Measurements from ENCODE around the gene SSNA1.

SSNA1 gene

GRCh38 chr9:137223078-137223970, 34.8 kb downstream of the SSNA1 start:
- DNase-seq = peak; percentile 99

GRCh38 chr9:137224830-137225694, 36.6 kb downstream of the SSNA1 start, which contains the start of gene CYSRT1:
CYSRT1 (plus strand) TSS chr9:137225174; CDS start chr9:137225622, 448 bp downstream.
- DNase-seq = no peak

DNA sequence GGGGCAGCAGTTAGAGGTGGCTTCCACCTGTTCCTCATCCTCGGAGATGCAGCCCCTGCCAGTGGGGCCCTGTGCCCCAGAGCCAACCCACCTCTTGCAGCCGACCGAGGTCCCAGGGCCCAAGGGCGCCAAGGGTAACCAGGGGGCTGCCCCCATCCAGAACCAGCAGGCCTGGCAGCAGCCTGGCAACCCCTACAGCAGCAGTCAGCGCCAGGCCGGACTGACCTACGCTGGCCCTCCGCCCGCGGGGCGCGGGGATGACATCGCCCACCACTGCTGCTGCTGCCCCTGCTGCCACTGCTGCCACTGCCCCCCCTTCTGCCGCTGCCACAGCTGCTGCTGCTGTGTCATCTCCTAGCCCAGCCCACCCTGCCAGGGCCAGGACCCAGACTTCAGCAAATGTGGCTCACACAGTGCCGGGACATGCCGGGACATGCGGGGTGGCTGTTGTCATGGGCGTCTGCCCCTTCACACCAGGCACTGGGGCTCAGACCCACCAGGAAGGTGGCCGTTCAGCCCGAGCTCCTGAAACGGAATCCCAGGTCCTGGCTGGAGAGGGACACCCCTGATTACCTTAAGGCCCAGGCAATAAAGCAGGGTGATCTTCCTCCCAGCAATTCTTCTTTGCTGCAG, 37.3 kb downstream of the SSNA1 start:
- DNase-seq = no peak

DNA sequence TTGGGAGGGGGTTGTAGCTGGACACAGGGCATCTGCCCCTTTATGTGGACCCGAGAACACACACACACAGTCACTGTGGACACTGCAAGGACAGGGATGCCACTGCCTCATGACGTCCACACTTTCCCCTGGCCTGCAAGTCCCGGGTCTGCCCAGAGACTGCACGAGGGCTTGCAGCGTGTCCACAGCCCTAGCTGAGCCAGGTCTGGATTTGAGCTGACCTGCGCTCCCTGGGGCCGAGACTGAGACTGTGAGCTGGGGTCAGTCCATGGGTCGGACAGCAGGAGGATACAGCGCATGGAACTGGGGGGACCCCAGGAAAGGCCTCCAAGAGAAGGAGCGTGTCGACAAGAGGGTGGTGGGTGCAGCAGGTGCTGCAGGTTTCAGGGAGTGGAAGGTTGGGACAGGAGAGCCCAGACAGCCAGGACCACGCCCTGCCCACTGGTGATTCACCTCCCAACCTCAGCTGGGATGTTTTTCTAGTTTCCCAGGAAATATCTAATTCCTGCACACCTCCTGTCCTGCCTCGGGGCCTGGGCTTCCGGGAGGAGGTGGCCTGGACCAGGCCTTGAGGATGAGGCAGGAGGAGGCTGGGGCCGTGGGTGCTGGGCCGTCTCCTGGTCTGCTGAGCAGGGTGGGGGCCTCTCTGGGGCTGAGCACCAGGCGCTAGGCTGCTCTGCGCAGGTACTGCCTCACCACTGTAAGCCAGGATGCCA, 38.0 kb downstream of the SSNA1 start:
- DNase-seq = no peak

GRCh38 chr9:137227054-137227852, 38.8 kb downstream of the SSNA1 start, which contains the start of gene RNF224:
RNF224 (plus strand) TSS chr9:137227502; CDS start chr9:137228336, 834 bp downstream.
- peak; percentile 82 for DNase-seq

DNA sequence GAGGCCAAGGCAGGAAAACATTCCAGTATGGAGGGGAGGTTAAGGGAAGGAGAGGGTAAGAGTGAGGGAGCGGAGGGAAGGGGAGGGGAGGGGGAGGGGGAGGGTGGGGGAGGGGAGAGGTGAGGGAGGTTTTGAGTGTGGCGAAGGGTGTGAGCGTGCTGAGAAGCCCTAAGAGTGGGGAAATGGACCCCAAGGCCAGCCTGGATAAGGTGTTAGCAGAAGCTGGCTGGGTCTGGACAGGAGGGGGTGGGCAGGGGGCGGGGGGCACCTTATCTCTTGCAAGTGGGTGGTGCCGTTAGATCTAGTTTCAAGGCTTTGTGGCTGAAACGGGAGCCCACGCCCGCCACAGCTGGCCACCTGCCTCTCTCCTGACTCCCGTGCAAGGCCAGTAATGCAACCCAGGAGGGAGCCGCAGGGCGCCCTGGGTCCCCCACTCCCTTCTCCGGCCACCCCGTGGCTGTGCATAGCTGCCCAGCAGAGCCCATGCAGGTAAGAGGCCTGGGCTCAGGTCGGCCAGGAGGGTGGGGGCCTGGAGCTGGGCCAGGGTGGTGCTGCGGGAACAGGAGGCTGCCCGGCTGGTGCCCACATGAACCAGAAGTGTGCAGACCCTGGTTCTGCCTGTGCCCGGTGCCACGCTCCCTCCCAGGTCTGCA, 39.5 kb downstream of the SSNA1 start:
- DNase-seq = no peak

DNA sequence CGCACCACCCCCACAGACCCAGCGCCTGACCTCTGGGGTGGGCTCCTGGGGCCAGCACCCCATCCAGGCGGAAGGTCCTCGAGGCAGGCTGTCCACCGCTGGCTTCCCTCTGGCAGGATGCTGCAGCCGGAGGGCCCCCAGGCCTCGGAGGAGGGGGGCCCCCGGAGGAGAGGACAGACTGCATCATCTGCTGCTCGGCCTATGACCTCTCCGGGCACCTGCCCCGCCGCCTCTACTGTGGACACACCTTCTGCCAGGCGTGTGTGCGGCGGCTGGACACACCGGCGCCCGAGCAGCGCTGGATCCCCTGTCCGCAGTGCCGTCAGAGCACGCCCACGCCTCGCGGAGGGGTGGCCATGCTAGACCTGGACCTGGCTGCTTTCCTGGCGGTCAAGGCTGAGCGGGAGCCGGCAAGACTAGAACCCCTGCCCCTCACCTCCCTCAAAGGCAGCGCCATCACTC, 40.1 kb downstream of the SSNA1 start:
- DNase-seq = no peak

DNA sequence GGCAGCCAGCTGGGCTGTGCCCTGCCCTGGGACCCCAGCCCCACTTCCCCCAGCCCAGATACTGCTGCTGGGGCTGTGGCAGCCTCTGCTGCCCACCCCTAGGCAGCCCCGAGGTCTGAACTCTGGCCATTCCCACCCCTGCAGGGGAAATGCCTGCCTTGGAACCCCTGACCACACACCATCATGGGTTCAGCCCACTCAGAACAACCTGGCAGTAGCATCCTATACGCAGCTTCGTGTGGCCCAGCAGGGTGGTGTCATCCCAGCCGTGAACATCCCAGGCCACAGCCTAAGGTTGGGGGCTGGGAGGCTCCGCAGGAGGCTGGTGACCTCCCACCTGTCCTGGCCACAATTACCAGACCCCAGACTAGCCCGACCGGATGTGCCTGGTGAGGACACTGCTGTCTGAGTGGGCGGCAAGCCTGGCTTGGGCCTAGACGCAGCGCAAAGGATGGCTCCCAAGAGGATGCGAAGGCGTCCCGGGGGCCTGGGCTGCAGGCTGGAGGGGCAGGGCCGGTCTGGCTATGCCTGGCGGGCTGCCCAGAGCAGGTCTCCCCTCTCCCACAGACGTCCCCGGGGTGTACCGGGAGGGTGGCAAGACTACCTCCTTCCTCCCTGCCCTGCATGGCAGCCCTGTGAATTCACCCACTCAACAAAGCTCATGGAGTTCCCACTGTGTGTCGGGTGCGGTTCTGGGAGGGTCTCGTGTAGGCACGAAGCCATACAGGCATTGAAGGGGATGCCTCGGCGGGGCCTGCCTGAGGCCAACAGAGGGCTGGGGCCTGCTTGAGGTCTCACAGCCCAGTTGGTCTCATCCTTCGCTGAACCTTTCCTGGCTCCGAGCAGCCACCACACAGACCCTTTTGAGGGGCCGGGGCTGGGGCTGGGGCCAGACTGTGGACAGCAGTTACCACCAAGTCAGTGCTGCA, 40.8 kb downstream of the SSNA1 start:
- no peak for DNase-seq

DNA sequence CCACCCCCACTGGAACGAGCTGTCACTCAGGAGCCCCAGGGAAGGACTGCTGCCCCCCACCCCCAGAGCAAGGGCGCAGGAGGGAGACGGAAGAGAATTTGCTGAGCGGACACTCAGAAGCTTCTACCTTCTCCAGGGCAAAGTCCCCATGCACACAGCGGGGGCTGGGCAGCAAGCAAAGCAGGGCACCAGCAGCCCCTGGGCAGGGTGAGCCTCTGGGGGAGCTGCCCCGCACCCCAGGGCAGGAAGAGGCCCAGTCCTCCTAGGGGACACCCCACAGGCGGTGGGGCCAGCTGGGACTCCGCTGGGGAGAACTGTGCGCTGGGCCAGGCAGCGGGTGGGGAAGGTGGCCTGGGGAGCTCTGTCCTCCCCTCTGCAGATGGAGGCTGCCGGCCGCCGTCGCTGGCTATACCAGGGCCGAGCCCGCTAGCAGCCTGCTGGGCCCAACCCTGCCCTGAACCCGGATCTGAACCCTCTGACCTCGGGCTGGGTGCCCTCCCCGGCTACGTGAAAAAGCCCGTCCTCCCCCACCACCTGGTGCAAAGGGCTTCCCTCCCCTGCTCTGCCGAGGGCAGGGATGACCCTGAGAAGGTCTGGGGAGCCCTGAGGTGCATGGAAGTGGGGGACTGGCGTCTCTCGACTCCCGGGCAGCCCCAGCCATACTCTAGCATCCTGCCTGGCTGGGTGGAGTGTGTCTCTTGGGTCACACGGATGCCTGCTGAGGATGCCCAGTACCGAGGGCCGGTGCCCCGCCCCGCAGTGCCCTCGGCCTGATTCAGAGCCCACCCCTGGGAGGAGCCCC, 41.6 kb downstream of the SSNA1 start:
- DNase-seq = no peak

GRCh38 chr9:137230705-137231371, 42.4 kb downstream of the SSNA1 start, which contains the start of gene SLC34A3:
SLC34A3 (plus strand) TSS chr9:137230901; CDS start chr9:137231703, 802 bp downstream.
- DNase-seq = no peak

GRCh38 chr9:137231372-137232039, 43.0 kb downstream of the SSNA1 start:
- DNase-seq = no peak

GRCh38 chr9:137232101-137232500, 43.6 kb downstream of the SSNA1 start:
- DNase-seq = no peak

GRCh38 chr9:137232510-137232909, 44.0 kb downstream of the SSNA1 start:
- DNase-seq = no peak

DNA sequence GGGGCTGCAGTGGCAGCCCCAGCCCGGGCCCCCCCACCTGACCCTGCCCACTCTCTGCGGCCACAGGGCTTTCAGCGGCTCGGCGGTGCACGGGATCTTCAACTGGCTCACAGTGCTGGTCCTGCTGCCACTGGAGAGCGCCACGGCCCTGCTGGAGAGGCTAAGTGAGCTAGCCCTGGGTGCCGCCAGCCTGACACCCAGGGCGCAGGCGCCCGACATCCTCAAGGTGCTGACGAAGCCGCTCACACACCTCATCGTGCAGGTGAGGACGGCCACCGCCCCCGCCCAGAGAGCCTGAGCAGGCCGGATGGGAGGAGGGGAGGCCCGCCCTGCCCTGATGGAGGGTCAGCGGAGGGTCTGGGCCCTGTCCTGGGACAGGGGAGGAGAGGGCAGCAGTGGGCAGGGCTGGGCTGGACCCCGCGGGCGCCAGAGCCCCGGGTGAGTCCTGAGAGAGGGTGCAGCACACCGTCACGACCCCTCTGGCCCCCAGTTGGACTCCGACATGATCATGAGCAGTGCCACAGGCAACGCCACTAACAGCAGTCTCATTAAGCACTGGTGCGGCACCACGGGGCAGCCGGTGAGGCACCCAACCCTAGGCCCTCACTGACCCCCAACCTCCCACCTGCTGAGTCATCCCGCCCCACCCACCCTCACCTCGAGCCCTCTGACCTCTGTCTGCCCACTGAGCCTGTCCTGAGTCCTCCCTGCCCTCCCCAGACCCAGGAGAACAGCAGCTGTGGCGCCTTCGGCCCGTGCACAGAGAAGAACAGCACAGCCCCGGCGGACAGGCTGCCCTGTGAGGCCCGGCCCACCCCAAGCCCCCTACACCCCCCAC, 44.9 kb downstream of the SSNA1 start:
- DNase-seq = no peak

- DNase-seq = no peak
These were observed 45.7 kb downstream of the SSNA1 start for GRCh38 chr9:137234055-137234697.

Data from activated naive CD4-positive, alpha-beta T cell treated with Interleukin-2 at 50 U/mL for 16 hours (primary cell).